H9 (cell line): ENCODE results near the gene SYNJ1. TPM values are rescaled to one million over a fixed set of nuclear protein-coding genes. Genes with fewer than 3 reads are reported as not detected.

ENCODE experiments used
- DNase-seq: peaks from one replicate; pipeline ENCODE4 v3.0.0-alpha.2; 2017
- H2AFZ ChIP-seq: one replicate; pipeline ENCODE4 v1.6.1; 2013; ENCODE audit warnings: mild to moderate bottlenecking, low read length, control low read depth, moderate library complexity
- H2AK5ac ChIP-seq: 2 replicates; pipeline ENCODE4 v1.6.1; 2013; ENCODE audit warnings: low read length, control low read depth, mixed read lengths; ENCODE audit not compliant: insufficient read length
- H2BK120ac ChIP-seq: one replicate; pipeline ENCODE4 v1.6.1; 2013; ENCODE audit warnings: low read depth, mild to moderate bottlenecking, low read length, control low read depth, inconsistent platforms; ENCODE audit not compliant: poor library complexity, severe bottlenecking
- H2BK12ac ChIP-seq: 2 replicates; pipeline ENCODE4 v1.6.1; 2013; ENCODE audit warnings: low read length, control low read depth, mixed read lengths, low read depth; ENCODE audit not compliant: insufficient read length
- H2BK15ac ChIP-seq: 2 replicates; pipeline ENCODE4 v1.6.1; 2013; ENCODE audit warnings: low read depth, low read length, control low read depth
- H2BK20ac ChIP-seq: one replicate; pipeline ENCODE4 v1.6.1; 2013; ENCODE audit warnings: low read depth, mild to moderate bottlenecking, low read length, control low read depth, inconsistent platforms; ENCODE audit not compliant: poor library complexity, severe bottlenecking
- H2BK5ac ChIP-seq: 2 replicates; pipeline ENCODE4 v1.6.1; 2013; ENCODE audit warnings: low read length, control low read depth, mixed read lengths; ENCODE audit not compliant: insufficient read length
- H3K14ac ChIP-seq: 2 replicates; pipeline ENCODE4 v1.6.1; 2013; ENCODE audit warnings: low read length, control low read depth; ENCODE audit not compliant: insufficient read depth
- H3K18ac ChIP-seq: 2 replicates; pipeline ENCODE4 v1.6.1; 2013; ENCODE audit warnings: low read depth, mild to moderate bottlenecking, mixed read lengths, low read length, control low read depth; ENCODE audit not compliant: insufficient read length
- H3K23ac ChIP-seq: 2 replicates; pipeline ENCODE4 v1.6.1; 2013; ENCODE audit warnings: low read length, control low read depth, mixed read lengths, low read depth; ENCODE audit not compliant: insufficient read length
- H3K23me2 ChIP-seq: 2 replicates; pipeline ENCODE4 v1.6.1; 2013; ENCODE audit warnings: low read depth, mild to moderate bottlenecking, mixed read lengths, low read length, control low read depth; ENCODE audit not compliant: insufficient read length, poor library complexity, severe bottlenecking
- H3K27ac ChIP-seq: 2 replicates; pipeline ENCODE4 v1.5.1; 2013; ENCODE audit warnings: low read length, control low read depth, mixed read lengths, low read depth; ENCODE audit not compliant: insufficient read length
- H3K27me3 ChIP-seq: 2 replicates; pipeline ENCODE4 v1.6.1; 2013; ENCODE audit warnings: low read length, control low read depth, inconsistent platforms; ENCODE audit not compliant: insufficient read depth
- H3K4ac ChIP-seq: 2 replicates; pipeline ENCODE4 v1.6.1; 2013; ENCODE audit warnings: low read depth, mild to moderate bottlenecking, control low read depth, inconsistent platforms, low read length, moderate library complexity
- H3K4me1 ChIP-seq: 2 replicates; pipeline ENCODE4 v1.6.1; 2013; ENCODE audit warnings: low read length, control low read depth, inconsistent platforms; ENCODE audit not compliant: insufficient read depth
- H3K4me2 ChIP-seq: 2 replicates; pipeline ENCODE4 v1.6.1; 2013; ENCODE audit warnings: low read length, control low read depth, mixed read lengths; ENCODE audit not compliant: insufficient read length, insufficient read depth
- H3K56ac ChIP-seq: 2 replicates; pipeline ENCODE4 v1.6.1; 2013; ENCODE audit warnings: low read depth, mild to moderate bottlenecking, mixed read lengths, low read length, control low read depth; ENCODE audit not compliant: insufficient read length
- H3K79me1 ChIP-seq: 2 replicates; pipeline ENCODE4 v1.6.1; 2013; ENCODE audit warnings: low read depth, mild to moderate bottlenecking, moderate library complexity, low read length, control low read depth, inconsistent platforms; ENCODE audit not compliant: insufficient read depth, poor library complexity, severe bottlenecking
- H3K79me2 ChIP-seq: 2 replicates; pipeline ENCODE4 v1.6.1; 2013; ENCODE audit warnings: low read length, control low read depth, inconsistent platforms; ENCODE audit not compliant: insufficient read depth
- H3K9ac ChIP-seq: 2 replicates; pipeline ENCODE4 v1.6.1; 2013; ENCODE audit warnings: low read length, control low read depth, mixed read lengths; ENCODE audit not compliant: insufficient read length; ENCODE audit errors: extremely low read depth
- H3K9me3 ChIP-seq: one replicate; pipeline ENCODE4 v1.6.1; 2013; ENCODE audit warnings: low read depth, low read length, inconsistent platforms; ENCODE audit not compliant: control insufficient read depth
- H3T11ph ChIP-seq: one replicate; pipeline ENCODE4 v1.6.1; 2013; ENCODE audit warnings: mild to moderate bottlenecking, low read length, control low read depth, inconsistent platforms
- H4K20me1 ChIP-seq: one replicate; pipeline ENCODE4 v1.6.1; 2013; ENCODE audit not compliant: control insufficient read depth, insufficient read length, insufficient read depth
- H4K5ac ChIP-seq: 2 replicates; pipeline ENCODE4 v1.6.1; 2013; ENCODE audit warnings: low read depth, mild to moderate bottlenecking, mixed read lengths, low read length, control low read depth; ENCODE audit not compliant: insufficient read length
- H4K8ac ChIP-seq: replicated peaks from 2 replicates; pipeline ENCODE4 v1.6.1; 2013; ENCODE audit warnings: low read length, control low read depth, mixed read lengths, low read depth; ENCODE audit not compliant: insufficient read length
- H4K91ac ChIP-seq: 2 replicates; pipeline ENCODE4 v1.6.1; 2013; ENCODE audit warnings: low read depth, mild to moderate bottlenecking, moderate library complexity, mixed read lengths, low read length, control low read depth; ENCODE audit not compliant: insufficient read length
- H3K27ac Mint-ChIP-seq, 3 experiments: 2 replicates in 2 of 3; 3 replicates in 1 of 3; pipeline ENCODE4 v1.8.0; 2020 to 2021; ENCODE audit warnings: mixed read lengths in 3 of 3, mild to moderate bottlenecking in 1 of 3, moderate library complexity in 1 of 3
- H3K27me3 Mint-ChIP-seq: 2 replicates; pipeline ENCODE4 v1.8.0; 2021; ENCODE audit warnings: low read depth, mild to moderate bottlenecking, moderate library complexity, mixed read lengths
- H3K36me3 Mint-ChIP-seq, 3 experiments: 2 replicates in 2 of 3; 3 replicates in 1 of 3; pipeline ENCODE4 v1.8.0; 2020 to 2021; ENCODE audit warnings: low read depth in 3 of 3, mixed read lengths in 3 of 3; ENCODE audit not compliant: insufficient read depth in 1 of 3
- H3K4me1 Mint-ChIP-seq, 2 experiments: 2 replicates each; pipeline ENCODE4 v1.8.0; 2020; ENCODE audit warnings: mixed read lengths in 2 of 2
- H3K4me3 Mint-ChIP-seq, 2 experiments: 2 replicates in 1 of 2; 3 replicates in 1 of 2; pipeline ENCODE4 v1.8.0; 2020 to 2021; ENCODE audit warnings: mild to moderate bottlenecking in 2 of 2, mixed read lengths in 2 of 2, moderate library complexity in 1 of 2
- H3K9me3 Mint-ChIP-seq, 2 experiments: 2 replicates in 1 of 2; 3 replicates in 1 of 2; pipeline ENCODE4 v1.8.0; 2020; ENCODE audit warnings: mild to moderate bottlenecking in 2 of 2, mixed read lengths in 2 of 2, moderate library complexity in 1 of 2
- WGBS: extraction: QIAGEN DNeasy Blood & Tissue Kit; methylation state at CpG from one replicate; pipeline ENCODE4 v1.1.7; 2013; ENCODE audit warnings: missing lambda C conversion rate, low lambda C conversion rate, mixed read lengths; ENCODE audit not compliant: insufficient read length; ENCODE audit errors: extremely low coverage; 5-methylcytosine and 5-hydroxymethylcytosine counted together
- total RNA-seq: library from RNA; stranded (reverse); gene quantifications from 2 replicates; pipeline ENCODE4 v1.2.1, GENCODE V29; 2021
- TF ChIP-seq, protein P1 (sequence below): fragments of 200-600 bp; sonication (generic); conservative IDR thresholded peaks from 3 replicates; pipeline ENCODE4 v1.8.0; 2021; ENCODE audit warnings: antibody characterized with exemption, mild to moderate bottlenecking

SYNJ1 gene
- total RNA-seq, 1 experiment from 2014 or later: 7.1 TPM

DNA sequence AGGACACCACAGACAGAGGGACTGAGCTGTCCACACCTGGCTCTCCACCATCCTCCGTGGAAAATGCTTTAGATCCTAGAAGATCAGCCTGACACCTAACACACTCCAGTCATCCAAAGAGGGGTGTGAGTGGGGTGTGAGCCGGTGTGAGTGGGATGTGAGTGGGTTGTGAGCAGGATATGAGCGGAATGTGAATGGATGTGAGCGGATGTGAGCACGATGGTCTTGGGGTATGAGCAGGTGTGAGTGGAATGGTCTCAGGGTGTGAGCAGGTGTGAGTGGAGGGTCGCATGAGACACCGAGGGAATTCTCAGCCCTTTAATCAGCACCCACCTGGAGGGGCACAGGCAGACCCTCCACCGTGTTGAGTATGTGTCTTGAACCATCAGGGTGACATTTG lies 143.3 kb downstream of the SYNJ1 start:
- Histone ChIP-seq H4K5ac (no peak overlapping the region), H3K9me3 (no peaks in the 10 kb centered on the region)

More for the DNA sequence above, 143.3 kb downstream of the SYNJ1 start:
- Histone ChIP-seq H3K4me2 (no peak overlapping the region), H2BK12ac (no peak overlapping the region), H2BK20ac (no peak overlapping the region), H3K27ac (no peak overlapping the region), H3K9ac (no peak overlapping the region), H2BK5ac (no peak overlapping the region), H3K14ac (no peak overlapping the region), H3K56ac (no peak overlapping the region), H3K4ac (no peak overlapping the region), H2BK15ac (no peak overlapping the region), H3K27me3 (no peaks in the 10 kb centered on the region; the same call in 1 of the 2 replicates), H2AFZ (no peak overlapping the region), H3K4me1 (no peaks in the 10 kb centered on the region), H3T11ph (no peak overlapping the region), H2AK5ac (no peak overlapping the region), H4K20me1 (no peaks in the 10 kb centered on the region), H3K23ac (no peak overlapping the region), H3K79me2 (no peaks in the 10 kb centered on the region), H3K18ac (no peak overlapping the region), H4K91ac (no peak overlapping the region), H3K79me1 (no peaks in the 10 kb centered on the region), H2BK120ac (no peak overlapping the region), H3K23me2 (no peaks in the 10 kb centered on the region), H4K8ac (no peak overlapping the region)
- Mint-ChIP-seq H3K9me3 (no peaks in the 10 kb centered on the region), H3K27ac (no peak overlapping the region), H3K27me3 (peaks cover 5% of the 10 kb centered on the region; the same call in 1 of the 2 replicates), H3K36me3 (no peaks in the 10 kb centered on the region), H3K4me1 (peaks cover 0 to 9% of the 10 kb centered on the region in 2 experiments; a peak in 1 of 4 replicates), H3K4me3 (no peak overlapping the region)
- TF ChIP-seq, protein P1, sequence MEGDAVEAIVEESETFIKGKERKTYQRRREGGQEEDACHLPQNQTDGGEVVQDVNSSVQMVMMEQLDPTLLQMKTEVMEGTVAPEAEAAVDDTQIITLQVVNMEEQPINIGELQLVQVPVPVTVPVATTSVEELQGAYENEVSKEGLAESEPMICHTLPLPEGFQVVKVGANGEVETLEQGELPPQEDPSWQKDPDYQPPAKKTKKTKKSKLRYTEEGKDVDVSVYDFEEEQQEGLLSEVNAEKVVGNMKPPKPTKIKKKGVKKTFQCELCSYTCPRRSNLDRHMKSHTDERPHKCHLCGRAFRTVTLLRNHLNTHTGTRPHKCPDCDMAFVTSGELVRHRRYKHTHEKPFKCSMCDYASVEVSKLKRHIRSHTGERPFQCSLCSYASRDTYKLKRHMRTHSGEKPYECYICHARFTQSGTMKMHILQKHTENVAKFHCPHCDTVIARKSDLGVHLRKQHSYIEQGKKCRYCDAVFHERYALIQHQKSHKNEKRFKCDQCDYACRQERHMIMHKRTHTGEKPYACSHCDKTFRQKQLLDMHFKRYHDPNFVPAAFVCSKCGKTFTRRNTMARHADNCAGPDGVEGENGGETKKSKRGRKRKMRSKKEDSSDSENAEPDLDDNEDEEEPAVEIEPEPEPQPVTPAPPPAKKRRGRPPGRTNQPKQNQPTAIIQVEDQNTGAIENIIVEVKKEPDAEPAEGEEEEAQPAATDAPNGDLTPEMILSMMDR: no peak
- DNase-seq: no peak
- 100% methylated on average over 2 of the region's 8 CpGs for WGBS
